PC-9 (cell line): ENCODE results near the gene ACTG1. TPM values are rescaled to one million over a fixed set of nuclear protein-coding genes. Genes with fewer than 3 reads are reported as not detected.

Experiments used
- BruUV-seq: library from RNA; stranded (reverse); fragments of 400-500 nt; replicated peaks from 2 replicates; lab custom pipeline; 2021; lab: Mats Ljungman, UMichigan
- CTCF ChIA-PET: fragments of 300-600 bp; sonication (Branson Sonifier 250); formaldehyde crosslinking; loops from one replicate; lab custom pipeline; 2022; ENCODE audit warnings: antibody characterized with exemption; lab: Charles Lee
- POLR2A ChIA-PET: fragments of 300-600 bp; sonication (Branson Sonifier 250); formaldehyde crosslinking; loops from one replicate; lab custom pipeline; 2022; ENCODE audit warnings: antibody characterized with exemption; ENCODE audit not compliant: unreplicated experiment; lab: Charles Lee
- DNase-seq, 2 experiments: peaks; one replicate each; pipeline versions ENCODE4 v3.0.0 to v3.0.0-alpha.2; 2015 to 2022; ENCODE audit warnings: mixed read lengths in 1 of 2
- H2AFZ ChIP-seq: fragments of 200-600 bp; sonication (generic); 2 replicates; pipeline ENCODE4 v1.8.1; 2017; ENCODE audit warnings: antibody characterized with exemption
- H3F3A ChIP-seq: fragments of 200-600 bp; sonication (generic); 2 replicates; pipeline ENCODE4 v1.8.1; 2017; ENCODE audit warnings: antibody characterized with exemption, mild to moderate bottlenecking, low read depth; ENCODE audit not compliant: insufficient read depth
- H3K27ac ChIP-seq: fragments of 200-600 bp; sonication (generic); 2 replicates; pipeline ENCODE4 v1.6.1; 2016; ENCODE audit warnings: mixed run types
- H3K27me3 ChIP-seq: fragments of 200-600 bp; sonication (generic); 2 replicates; pipeline ENCODE4 v1.6.1; 2016; ENCODE audit warnings: low read depth, mixed run types; ENCODE audit not compliant: insufficient read depth
- H3K36me3 ChIP-seq: fragments of 200-600 bp; sonication (generic); 2 replicates; pipeline ENCODE4 v1.6.1; 2016; ENCODE audit warnings: low read depth, mixed run types
- H3K4me1 ChIP-seq: fragments of 200-600 bp; sonication (generic); replicated peaks from 2 replicates; pipeline ENCODE4 v1.6.1; 2016; ENCODE audit warnings: mixed run types; ENCODE audit not compliant: insufficient read depth
- H3K4me2 ChIP-seq: fragments of 200-600 bp; sonication (generic); 2 replicates; pipeline ENCODE4 v1.6.1; 2017; ENCODE audit warnings: mixed run types
- H3K4me3 ChIP-seq: fragments of 200-600 bp; sonication (generic); 2 replicates; pipeline ENCODE4 v1.6.1; 2016; ENCODE audit warnings: mixed run types
- H3K79me2 ChIP-seq: fragments of 200-600 bp; sonication (generic); 2 replicates; pipeline ENCODE4 v1.6.1; 2017; ENCODE audit warnings: low read depth, mixed run types
- H3K9me2 ChIP-seq: fragments of 200-600 bp; sonication (generic); 2 replicates; pipeline ENCODE4 v1.8.1; 2017; ENCODE audit warnings: mild to moderate bottlenecking; ENCODE audit not compliant: insufficient read depth
- H3K9me3 ChIP-seq: fragments of 200-600 bp; sonication (generic); 2 replicates; pipeline ENCODE4 v1.8.1; 2016; ENCODE audit warnings: low read depth; ENCODE audit not compliant: insufficient read depth
- H4K20me1 ChIP-seq: fragments of 200-600 bp; sonication (generic); 2 replicates; pipeline ENCODE4 v1.8.1; 2017; ENCODE audit not compliant: insufficient read depth
- EZH2 ChIP-seq: fragments of 200-600 bp; sonication (generic); IDR thresholded peaks from 2 replicates; pipeline ENCODE4 v1.8.0; 2017; ENCODE audit warnings: antibody characterized with exemption, low read depth
- intact Hi-C: fragments of 100-400 bp; cut with micrococcal nuclease; formaldehyde crosslinking; loops from one replicate; pipeline ENCODE4 v1.10.0; 2022; ENCODE audit not compliant: unreplicated experiment
- total RNA-seq: library from RNA; stranded (reverse); gene quantifications from 2 replicates; pipeline ENCODE4 v1.2.3, GENCODE V29; 2021
- TF ChIP-seq, protein P1 (sequence below): fragments of 200-600 bp; sonication (generic); conservative IDR thresholded peaks from 2 replicates; pipeline ENCODE4 v1.6.1; 2017; ENCODE audit warnings: mixed run types, antibody characterized with exemption, mild to moderate bottlenecking, moderate library complexity

The ACTG1 gene
- total RNA-seq, 1 experiment from 2014 or later, result 3,629 TPM

- H3K4me1 ChIP-seq, result no peaks in the 10 kb centered on the region
- CTCF ChIA-PET, result no interaction called here
These were observed 45.8 kb downstream of the ACTG1 start for GRCh38 chr17:81466564-81467472.

GRCh38 chr17:81465910-81466309 lies 46.7 kb downstream of the ACTG1 start:
- TF ChIP-seq EZH2, result no peak
- TF ChIP-seq, protein P1, sequence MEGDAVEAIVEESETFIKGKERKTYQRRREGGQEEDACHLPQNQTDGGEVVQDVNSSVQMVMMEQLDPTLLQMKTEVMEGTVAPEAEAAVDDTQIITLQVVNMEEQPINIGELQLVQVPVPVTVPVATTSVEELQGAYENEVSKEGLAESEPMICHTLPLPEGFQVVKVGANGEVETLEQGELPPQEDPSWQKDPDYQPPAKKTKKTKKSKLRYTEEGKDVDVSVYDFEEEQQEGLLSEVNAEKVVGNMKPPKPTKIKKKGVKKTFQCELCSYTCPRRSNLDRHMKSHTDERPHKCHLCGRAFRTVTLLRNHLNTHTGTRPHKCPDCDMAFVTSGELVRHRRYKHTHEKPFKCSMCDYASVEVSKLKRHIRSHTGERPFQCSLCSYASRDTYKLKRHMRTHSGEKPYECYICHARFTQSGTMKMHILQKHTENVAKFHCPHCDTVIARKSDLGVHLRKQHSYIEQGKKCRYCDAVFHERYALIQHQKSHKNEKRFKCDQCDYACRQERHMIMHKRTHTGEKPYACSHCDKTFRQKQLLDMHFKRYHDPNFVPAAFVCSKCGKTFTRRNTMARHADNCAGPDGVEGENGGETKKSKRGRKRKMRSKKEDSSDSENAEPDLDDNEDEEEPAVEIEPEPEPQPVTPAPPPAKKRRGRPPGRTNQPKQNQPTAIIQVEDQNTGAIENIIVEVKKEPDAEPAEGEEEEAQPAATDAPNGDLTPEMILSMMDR, result no peak
- ChIA-PET CTCF (no interaction called here), POLR2A (no interaction called here)
- no peaks in the 10 kb centered on the region for H3K79me2 ChIP-seq
- no peaks in the 10 kb centered on the region for H3K9me2 ChIP-seq
- no peaks in the 10 kb centered on the region for H3K9me3 ChIP-seq
- H3F3A ChIP-seq, result no peaks in the 10 kb centered on the region
- DNase-seq, result no peak
- no TSS peak for BruUV-seq
- H3K4me2 ChIP-seq, result no peak overlapping the region
- intact Hi-C loops, result no loop called here
- no peaks in the 10 kb centered on the region for H3K27me3 ChIP-seq
- H3K27ac ChIP-seq, result no peak overlapping the region
- no peaks in the 10 kb centered on the region for H3K4me1 ChIP-seq
- no peak overlapping the region for H3K4me3 ChIP-seq
- no peaks in the 10 kb centered on the region for H3K36me3 ChIP-seq
- no peak overlapping the region for H2AFZ ChIP-seq
- H4K20me1 ChIP-seq, result no peaks in the 10 kb centered on the region

More at GRCh38 chr17:81466564-81467472, 45.8 kb downstream of the ACTG1 start:
- Histone ChIP-seq H3K27me3 (no peaks in the 10 kb centered on the region), H3K4me2 (no peak overlapping the region), H2AFZ (no peak overlapping the region), H3K4me3 (no peak overlapping the region), H3K9me3 (no peaks in the 10 kb centered on the region), H3F3A (no peaks in the 10 kb centered on the region), H4K20me1 (no peaks in the 10 kb centered on the region), H3K79me2 (no peaks in the 10 kb centered on the region), H3K27ac (no peak overlapping the region), H3K9me2 (no peaks in the 10 kb centered on the region), H3K36me3 (no peaks in the 10 kb centered on the region)
- POLR2A ChIA-PET, result no interaction called here
- TF ChIP-seq EZH2, result no peak
- TF ChIP-seq, protein P1, result no peak
- BruUV-seq, result no TSS peak
- no peak for DNase-seq
- intact Hi-C loops, result no loop called here

DNA sequence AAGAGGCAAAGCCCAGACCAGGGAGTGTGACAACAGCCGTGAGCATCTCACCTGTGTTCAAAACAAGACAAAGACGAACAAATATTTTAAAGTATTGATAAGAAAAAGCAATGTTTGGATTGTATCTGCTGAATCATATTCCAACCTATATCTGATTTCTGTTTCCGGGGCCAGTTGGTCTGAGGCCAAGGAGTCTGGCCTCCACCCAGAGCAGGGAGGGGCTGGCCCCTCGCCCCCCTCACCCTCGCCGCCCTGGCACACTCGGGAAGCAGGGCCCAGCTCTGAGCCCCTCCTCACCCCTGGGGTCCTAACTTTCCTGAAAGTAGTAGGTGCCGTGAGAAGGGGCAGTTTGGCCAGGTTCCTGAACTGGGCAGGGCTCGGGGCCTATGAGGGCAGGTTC lies 48.0 kb downstream of the ACTG1 start:
- POLR2A ChIA-PET, result no interaction called here
- no peak overlapping the region for H3K4me3 ChIP-seq

More for the DNA sequence above, 48.0 kb downstream of the ACTG1 start:
- no TSS peak for BruUV-seq
- Histone ChIP-seq H3K27me3 (no peaks in the 10 kb centered on the region), H2AFZ (no peak overlapping the region), H3K9me2 (no peaks in the 10 kb centered on the region), H3K9me3 (no peaks in the 10 kb centered on the region), H4K20me1 (no peaks in the 10 kb centered on the region), H3K4me1 (no peaks in the 10 kb centered on the region), H3F3A (no peaks in the 10 kb centered on the region), H3K36me3 (no peaks in the 10 kb centered on the region), H3K4me2 (no peak overlapping the region), H3K79me2 (no peaks in the 10 kb centered on the region), H3K27ac (no peak overlapping the region)
- DNase-seq, result no peak
- CTCF ChIA-PET, result no interaction called here
- TF ChIP-seq, protein P1, result no peak
- intact Hi-C loops, result no loop called here
